Embryonic facial prominence (tissue), 1 donor: ENCODE data around the gene OR2L2.
"Not testable (repeated sequence)": the region's sequence is repeated elsewhere in the genome, so short reads cannot be mapped to it uniquely, and the experiment has no call there.

Experiments
- DNase-seq: peaks from one replicate; pipeline ENCODE4 v3.0.0-alpha.2; 2016; ENCODE audit errors: extremely low spot score

Gene OR2L2, protein sequence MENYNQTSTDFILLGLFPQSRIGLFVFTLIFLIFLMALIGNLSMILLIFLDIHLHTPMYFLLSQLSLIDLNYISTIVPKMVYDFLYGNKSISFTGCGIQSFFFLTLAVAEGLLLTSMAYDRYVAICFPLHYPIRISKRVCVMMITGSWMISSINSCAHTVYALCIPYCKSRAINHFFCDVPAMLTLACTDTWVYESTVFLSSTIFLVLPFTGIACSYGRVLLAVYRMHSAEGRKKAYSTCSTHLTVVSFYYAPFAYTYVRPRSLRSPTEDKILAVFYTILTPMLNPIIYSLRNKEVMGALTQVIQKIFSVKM

DNA sequence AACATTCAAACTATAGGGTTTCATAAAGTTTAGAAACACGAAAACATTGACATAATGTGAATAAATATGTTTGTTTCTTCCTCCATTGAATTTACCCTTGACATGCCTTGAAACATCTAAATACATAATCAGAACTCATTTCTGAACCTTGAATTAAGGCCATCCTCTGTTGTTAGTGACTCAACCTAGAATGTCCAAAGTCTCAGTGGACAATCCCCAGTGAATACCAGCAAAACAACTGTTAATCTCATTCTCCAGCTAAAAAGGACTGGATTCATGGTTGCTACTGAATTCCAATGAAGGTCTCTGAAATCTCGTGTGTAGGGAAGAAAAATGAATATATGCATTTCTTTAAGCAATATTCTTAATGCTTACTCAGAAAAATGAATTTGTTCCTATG, at the start of gene OR2L2:
Gene OR2L2, plus strand, starts transcription at position 301 of the 400 bp plus-strand sequence. CDS start 8,198 bp downstream, outside the sequence.
- DNase-seq: no peak

DNA sequence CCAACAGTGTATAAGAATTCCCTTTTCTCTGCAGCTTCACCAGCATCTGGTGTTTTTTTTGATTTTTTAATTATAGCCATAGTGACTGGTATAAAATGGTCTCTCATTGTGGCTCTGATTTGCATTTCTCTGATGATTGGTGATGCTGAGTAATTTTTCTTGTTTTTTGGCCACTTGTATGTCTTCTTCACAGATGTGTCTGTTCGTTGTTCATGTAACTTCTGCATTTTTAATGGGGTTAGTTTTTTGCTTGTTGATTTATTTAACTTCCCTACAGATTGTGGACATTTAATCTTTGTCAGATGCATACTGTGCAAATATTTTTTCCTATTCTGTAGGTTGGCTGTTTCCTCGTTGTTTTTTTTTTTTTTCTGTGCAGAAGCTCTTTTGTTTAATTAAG, 36.9 kb upstream of the OR2L2 start:
- DNase-seq: no peak

DNA sequence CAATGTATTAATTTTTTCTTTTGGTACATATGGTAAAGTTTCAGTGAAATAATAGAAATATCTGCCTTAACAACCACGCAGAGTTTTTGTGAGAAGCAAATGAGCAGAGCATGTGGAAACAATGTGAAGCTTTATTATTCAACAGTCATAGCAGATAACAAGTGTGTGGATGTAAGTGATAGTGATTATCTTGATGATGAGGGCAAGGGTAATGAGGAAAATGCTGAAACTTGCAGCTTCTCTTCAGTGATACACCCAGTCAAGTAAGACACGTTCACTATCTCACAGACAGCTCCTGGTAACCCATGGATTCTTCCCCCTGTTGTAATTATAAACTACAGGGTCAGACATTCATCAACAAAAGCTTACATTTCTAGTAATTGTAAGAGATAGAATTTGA, 31.1 kb upstream of the OR2L2 start:
- no peak for DNase-seq

DNA sequence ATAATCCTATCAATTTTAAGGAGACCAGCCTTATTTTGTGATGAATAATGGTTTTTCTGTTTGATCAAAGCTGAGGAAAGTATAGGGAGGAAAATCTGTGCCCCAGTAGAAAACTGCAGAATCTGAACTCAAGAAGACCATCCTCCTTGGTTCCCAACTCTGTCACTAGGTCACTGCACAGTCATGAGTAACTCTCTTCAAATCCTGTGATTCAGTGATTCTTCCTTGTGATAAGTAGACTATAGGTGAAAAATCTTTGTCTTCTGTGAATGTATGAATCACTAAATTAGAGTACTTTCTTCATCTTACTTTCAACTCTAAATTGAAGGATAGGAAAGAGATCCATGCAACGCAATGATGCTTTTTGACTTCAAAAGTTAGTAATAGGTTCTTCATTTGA, 29.7 kb upstream of the OR2L2 start:
- no peak for DNase-seq

DNA sequence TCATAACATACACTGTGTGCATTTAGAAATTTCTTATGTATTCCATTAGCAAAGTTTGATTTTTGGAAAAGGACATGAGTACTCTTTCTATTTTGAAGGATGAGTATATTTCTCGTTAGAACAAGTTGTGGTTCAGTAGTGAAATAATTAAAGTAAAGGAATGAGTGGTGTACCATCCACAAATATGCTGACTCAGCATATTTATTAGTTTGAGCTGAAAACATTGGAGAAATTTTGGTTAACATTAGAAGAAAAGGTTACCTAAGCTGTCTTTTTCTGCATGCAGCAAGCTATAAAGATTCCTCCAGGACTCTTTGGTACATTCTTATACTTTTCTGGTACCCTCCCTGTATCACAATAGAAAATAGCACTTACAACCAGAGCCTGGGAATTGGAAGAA, 22.1 kb upstream of the OR2L2 start:
- DNase-seq: no peak

DNA sequence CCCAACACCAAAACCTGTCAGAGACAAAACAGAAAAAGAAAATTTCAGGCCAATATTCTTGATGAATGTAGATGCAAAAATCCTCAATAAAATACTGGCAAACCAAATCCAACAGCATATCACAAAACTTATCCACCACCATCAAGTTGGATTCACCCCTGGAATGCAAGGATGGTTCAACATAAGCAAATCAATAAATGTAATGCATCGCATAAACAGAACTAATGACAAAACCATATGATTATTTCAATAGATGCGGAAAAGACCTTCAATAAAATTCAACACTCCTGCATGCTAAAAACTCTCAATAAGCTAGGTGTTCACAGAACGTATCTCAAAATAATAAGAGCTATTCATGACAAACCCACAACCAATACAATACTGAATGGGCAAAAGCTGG, 20.2 kb upstream of the OR2L2 start:
- no peak for DNase-seq

DNA sequence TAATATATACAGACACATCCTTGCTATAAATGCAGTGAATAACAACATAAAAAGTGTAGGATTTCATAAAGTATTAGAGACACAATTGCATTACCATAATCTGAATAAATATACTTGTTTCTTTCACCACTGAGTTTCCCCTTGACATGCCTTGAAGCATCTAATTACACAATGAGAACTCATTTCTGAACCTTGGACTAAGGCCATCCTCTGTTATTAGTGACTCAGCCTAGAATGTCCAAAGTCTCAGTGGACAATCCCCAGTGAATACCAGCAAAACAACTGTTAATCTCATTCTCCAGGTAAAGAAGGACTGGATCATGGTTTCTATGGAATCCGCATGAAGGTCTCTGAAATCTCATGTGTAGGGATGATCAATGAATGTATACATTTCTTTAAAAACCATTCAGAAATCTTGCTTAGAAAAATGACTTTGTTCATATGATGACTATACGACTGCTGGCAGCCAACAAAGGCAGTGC, 16.6 kb upstream of the OR2L2 start, which contains the start of gene OR2L5:
Gene OR2L5, plus strand, starts transcription at position 432 of the 482 bp plus-strand sequence. CDS start 8,288 bp downstream, outside the sequence.
- no peak for DNase-seq

DNA sequence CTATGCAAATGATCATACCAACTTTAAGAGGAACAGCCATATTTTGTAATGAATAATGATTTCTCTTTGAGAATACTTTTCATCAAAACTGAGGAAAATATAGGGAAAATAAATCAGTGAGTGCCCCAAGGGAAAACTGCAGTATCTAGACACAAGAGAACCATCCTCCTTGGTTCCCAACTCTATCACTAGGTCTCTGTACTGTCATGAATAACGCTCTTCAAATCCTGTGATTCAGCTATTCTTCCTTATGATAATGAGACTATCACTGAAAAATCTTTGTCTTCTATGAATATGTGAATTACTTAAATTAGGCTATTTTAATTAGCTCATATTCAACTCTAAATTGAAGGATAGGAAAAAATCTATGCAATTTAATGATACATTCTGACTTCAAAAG, 14.1 kb upstream of the OR2L2 start:
- no peak for DNase-seq

DNA sequence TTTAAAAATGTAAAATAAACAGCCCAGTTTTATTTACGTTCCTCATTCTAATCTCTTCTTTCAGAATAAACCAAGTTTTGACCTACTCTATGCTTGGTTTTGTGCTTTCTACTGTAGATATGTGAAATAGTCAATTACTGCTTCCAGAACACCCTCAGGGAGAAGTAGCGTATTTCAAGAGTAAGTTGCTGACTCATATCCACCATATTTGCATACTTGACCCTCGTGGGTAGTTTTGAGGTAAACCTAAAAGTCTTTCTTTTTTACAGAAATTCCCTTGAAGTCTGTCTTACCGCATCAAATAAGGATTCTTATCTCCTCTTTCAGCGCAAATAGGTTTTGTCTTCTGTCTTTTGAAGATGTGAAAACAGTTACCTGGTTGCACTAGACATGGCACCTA, 15.3 kb downstream of the OR2L2 start:
- no peak for DNase-seq

DNA sequence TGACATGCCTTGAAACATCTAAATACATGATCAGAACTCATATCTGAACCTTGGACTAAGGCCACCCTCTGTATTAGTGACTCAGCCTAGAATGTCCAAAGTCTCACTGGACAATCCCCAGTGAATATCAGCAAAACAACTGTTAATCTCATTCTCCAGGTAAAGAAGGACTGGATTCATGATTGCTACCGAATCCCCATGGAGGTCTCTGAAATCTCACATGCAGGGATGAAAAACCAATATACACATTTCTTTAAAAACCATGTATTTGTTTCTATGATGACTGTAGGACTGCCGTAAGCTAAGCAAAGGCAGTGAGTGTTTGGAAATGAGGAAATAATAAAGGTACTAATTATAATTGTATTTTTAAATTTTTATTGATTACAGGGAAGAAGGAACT, 16.7 kb downstream of the OR2L2 start, which contains the start of gene OR2L3:
Gene OR2L3, plus strand, starts transcription at position 301 of the 400 bp plus-strand sequence. CDS start 13,846 bp downstream, outside the sequence.
- no peak for DNase-seq

DNA sequence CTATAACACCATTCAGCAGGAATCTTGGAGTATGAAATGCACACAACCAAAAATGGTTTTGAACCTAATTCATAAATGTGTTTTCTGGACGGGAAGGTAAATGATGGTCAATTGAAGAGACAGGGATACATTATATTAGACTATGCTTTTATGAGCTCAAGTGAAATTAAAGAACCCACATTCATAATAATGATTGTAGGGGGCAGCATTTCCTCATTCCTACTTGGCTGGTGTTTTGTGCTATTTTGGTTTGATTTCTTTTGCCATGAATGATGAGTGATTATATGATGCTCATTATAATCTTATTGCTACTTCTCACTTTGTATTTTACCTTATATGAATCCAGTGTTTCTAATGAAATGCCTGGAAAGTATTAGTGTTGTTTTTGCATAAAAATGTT, 17.1 kb downstream of the OR2L2 start:
- DNase-seq: no peak

DNA sequence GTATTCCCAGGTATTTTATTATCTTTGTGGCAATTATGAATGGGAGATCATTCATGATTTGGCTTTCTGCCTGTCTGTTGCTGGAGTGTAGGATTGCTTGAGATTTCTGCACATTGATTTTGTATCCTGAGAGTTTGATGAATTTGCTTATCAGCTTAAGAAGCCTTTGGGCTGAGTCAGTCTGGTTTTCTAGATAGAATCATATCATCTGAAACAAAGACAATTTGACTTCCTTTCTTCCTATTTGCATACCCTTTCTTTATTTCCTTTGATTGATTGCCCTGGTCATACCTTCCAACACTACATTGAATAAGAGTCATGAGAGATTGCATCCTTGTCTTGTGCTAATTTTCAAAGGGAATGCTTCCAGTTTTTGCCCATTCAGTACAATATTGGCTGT, 24.8 kb downstream of the OR2L2 start:
- no peak for DNase-seq

DNA sequence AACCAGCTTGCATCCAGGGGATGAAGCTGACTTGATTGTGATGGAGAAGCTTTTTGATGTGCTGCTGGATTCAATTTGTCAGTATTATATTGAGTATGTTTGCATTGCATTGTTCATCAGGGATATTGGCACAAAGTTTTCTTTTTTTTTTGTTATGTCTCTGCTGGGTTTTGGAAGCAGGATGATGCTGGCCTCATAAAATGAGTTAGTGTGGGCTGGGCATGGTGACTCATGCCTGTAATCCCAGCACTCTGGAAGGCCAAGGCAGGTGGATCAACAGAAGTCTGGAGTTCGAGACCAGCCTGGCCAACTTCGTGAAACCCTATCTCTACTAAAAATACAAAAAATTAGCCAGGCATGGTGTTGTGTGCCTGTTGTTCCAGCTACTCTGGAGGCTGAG, 25.4 kb downstream of the OR2L2 start:
- no peak for DNase-seq

DNA sequence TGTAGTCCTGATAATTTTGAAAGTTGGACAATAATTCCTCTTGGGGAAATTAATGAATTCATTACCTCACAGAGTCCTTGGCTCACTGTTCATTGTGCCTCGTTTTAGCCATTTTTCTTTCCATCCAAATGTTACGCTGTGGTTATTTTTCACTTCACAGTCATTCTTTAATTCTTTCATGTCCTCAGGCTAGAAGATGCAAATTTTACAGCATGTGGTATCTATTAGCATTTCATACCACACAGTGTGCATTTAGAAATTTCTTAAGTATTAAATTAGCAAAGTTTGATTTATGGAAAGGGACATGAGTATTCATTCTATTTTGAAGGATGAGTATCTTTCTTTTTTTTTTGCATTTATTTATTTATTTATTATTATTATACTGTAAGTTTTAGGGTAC, 35.2 kb downstream of the OR2L2 start:
- no peak for DNase-seq

DNA sequence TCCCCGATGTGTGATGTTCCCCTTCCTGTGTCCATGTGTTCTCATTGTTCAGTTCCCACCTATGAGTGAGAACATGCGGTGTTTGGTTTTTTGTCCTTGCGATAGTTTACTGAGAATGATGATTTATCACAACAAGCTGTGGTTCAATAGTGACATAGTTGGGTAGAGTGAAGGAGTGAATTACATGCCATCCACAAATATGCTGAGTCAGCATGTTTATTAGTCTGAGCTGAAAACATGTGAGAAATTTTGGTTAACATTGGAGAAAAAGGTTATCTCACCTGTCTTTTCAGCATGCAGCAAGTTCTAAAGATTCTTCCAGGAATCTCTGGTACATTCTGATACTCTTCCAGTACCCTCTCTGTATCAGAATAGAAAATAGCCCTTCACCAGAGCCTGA, 35.7 kb downstream of the OR2L2 start:
- no peak for DNase-seq

DNA sequence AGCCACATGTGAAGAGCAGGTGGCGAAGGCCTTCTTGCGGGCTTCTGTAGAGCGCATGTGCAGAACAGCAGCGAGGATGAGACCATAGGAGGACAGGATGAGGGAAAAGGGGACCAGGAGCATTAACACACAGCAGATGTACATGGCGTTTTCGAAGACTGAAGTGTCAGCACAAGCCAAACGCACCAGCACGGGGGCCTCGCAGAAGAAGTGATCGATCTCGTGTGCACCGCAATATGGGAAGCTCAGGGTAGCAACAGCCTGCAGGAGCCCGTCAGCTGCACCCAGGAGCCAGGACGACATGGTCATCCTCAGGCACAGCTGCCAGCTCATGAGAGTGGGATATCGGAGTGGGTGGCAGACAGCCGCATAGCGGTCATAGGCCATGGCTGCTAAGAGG, 54.0 kb downstream of the OR2L2 start:
- DNase-seq: not testable (repeated sequence)
